Loucy (cell line): Measurements from ENCODE around the gene ASB11.

Experiments
- H2AFZ ChIP-seq: fragments of 200-600 bp; sonication (generic); 2 replicates; pipeline ENCODE4 v1.6.0; 2016; ENCODE audit warnings: antibody characterized with exemption, mild to moderate bottlenecking, low read length, moderate library complexity
- H3F3A ChIP-seq: fragments of 200-600 bp; 2 replicates; pipeline ENCODE4 v1.6.0; 2016; ENCODE audit warnings: antibody characterized with exemption, low read depth, mild to moderate bottlenecking
- H3K27me3 ChIP-seq: fragments of 200-600 bp; sonication (generic); 2 replicates; pipeline ENCODE4 v1.6.1; 2014; ENCODE audit warnings: low read length, mild to moderate bottlenecking; ENCODE audit not compliant: insufficient read depth, poor library complexity, severe bottlenecking
- H3K36me3 ChIP-seq: fragments of 200-600 bp; sonication (generic); 2 replicates; pipeline ENCODE4 v1.6.1; 2016; ENCODE audit warnings: low read length; ENCODE audit not compliant: insufficient read depth
- H3K4me1 ChIP-seq: fragments of 200-600 bp; sonication (generic); 2 replicates; pipeline ENCODE4 v1.5.1; 2014; ENCODE audit warnings: low read length, mild to moderate bottlenecking; ENCODE audit not compliant: insufficient read depth, poor library complexity, severe bottlenecking
- H3K4me2 ChIP-seq: fragments of 200-600 bp; sonication (generic); 2 replicates; pipeline ENCODE4 v1.6.0; 2014; ENCODE audit warnings: antibody characterized with exemption, low read length, low read depth, mild to moderate bottlenecking; ENCODE audit not compliant: poor library complexity, severe bottlenecking
- H3K4me3 ChIP-seq: fragments of 200-600 bp; sonication (generic); 2 replicates; pipeline ENCODE4 v1.5.1; 2014; ENCODE audit warnings: low read length, mild to moderate bottlenecking, mixed read lengths; ENCODE audit not compliant: poor library complexity, severe bottlenecking
- H3K79me2 ChIP-seq: fragments of 200-600 bp; sonication (generic); 2 replicates; pipeline ENCODE4 v1.6.1; 2014; ENCODE audit warnings: low read length; ENCODE audit not compliant: insufficient read depth
- H3K9ac ChIP-seq: fragments of 200-600 bp; sonication (generic); 2 replicates; pipeline ENCODE4 v1.6.0; 2014; ENCODE audit warnings: mild to moderate bottlenecking, low read depth, low read length, moderate library complexity; ENCODE audit not compliant: poor library complexity, severe bottlenecking
- H3K9me2 ChIP-seq: fragments of 200-600 bp; sonication (generic); replicated peaks from 2 replicates; pipeline ENCODE4 v1.6.1; 2016; ENCODE audit warnings: low read depth, low read length, mixed read lengths
- H3K9me3 ChIP-seq: fragments of 200-600 bp; sonication (generic); 2 replicates; pipeline ENCODE4 v1.6.1; 2014; ENCODE audit warnings: mild to moderate bottlenecking, antibody characterized with exemption, low read length, low read depth; ENCODE audit not compliant: insufficient read depth
- H4K20me1 ChIP-seq: fragments of 200-600 bp; sonication (generic); 2 replicates; pipeline ENCODE4 v1.6.0; 2014; ENCODE audit warnings: antibody characterized with exemption, low read length, mild to moderate bottlenecking; ENCODE audit not compliant: insufficient read depth, poor library complexity, severe bottlenecking
- CTCF ChIP-seq: fragments of 200-600 bp; sonication (generic); conservative IDR thresholded peaks from 2 replicates; pipeline ENCODE4 v1.5.1; 2014; ENCODE audit warnings: mild to moderate bottlenecking, antibody characterized with exemption, low read length
- EZH2phosphoT487 ChIP-seq: fragments of 200-600 bp; IDR thresholded peaks from 2 replicates; pipeline ENCODE4 v1.6.1; 2018; ENCODE audit warnings: antibody characterized with exemption, mild to moderate bottlenecking, moderate library complexity, borderline replicate concordance

Gene ASB11

GRCh38 chrX:15334561-15334960 lies 19.1 kb upstream of the ASB11 start:
- TF ChIP-seq CTCF = no peak
- TF ChIP-seq EZH2phosphoT487 = no peak
- H3K36me3 ChIP-seq = peaks cover 10% of the 10 kb centered on the region; the same call in 1 of the 2 replicates

GRCh38 chrX:15328821-15329220 lies 13.4 kb upstream of the ASB11 start:
- Histone ChIP-seq H3K9me2 (no peaks in the 10 kb centered on the region), H3F3A (no peaks in the 10 kb centered on the region), H3K4me1 (peaks cover 4% of the 10 kb centered on the region), H3K27me3 (no peaks in the 10 kb centered on the region), H3K36me3 (peaks cover 14% of the 10 kb centered on the region; the same call in 1 of the 2 replicates), H3K9ac (no peak overlapping the region), H2AFZ (no peak overlapping the region), H3K9me3 (no peaks in the 10 kb centered on the region), H3K4me2 (no peak overlapping the region), H4K20me1 (no peaks in the 10 kb centered on the region), H3K79me2 (peaks cover 16% of the 10 kb centered on the region), H3K4me3 (no peak overlapping the region)
- TF ChIP-seq EZH2phosphoT487 (no peak), CTCF (no peak)

More at GRCh38 chrX:15334561-15334960, 19.1 kb upstream of the ASB11 start:
- Histone ChIP-seq H4K20me1 (peaks cover 5% of the 10 kb centered on the region), H3K4me2 (peak overlapping the region; percentile 85), H3K27me3 (no peaks in the 10 kb centered on the region), H2AFZ (peak overlapping the region; percentile 75; the same call in 1 of the 2 replicates), H3K79me2 (peaks cover 31% of the 10 kb centered on the region), H3F3A (no peaks in the 10 kb centered on the region), H3K4me1 (peaks cover 9% of the 10 kb centered on the region), H3K9ac (peak overlapping the region; percentile 89), H3K4me3 (peak overlapping the region; percentile 92), H3K9me3 (no peaks in the 10 kb centered on the region), H3K9me2 (no peaks in the 10 kb centered on the region)

- Histone ChIP-seq H2AFZ (no peak overlapping the region), H3K4me2 (no peak overlapping the region), H3K4me1 (no peaks in the 10 kb centered on the region), H3K9me3 (no peaks in the 10 kb centered on the region), H3K9me2 (no peaks in the 10 kb centered on the region), H3K27me3 (no peaks in the 10 kb centered on the region), H3K36me3 (peaks cover 14% of the 10 kb centered on the region; the same call in 1 of the 2 replicates), H3K9ac (no peak overlapping the region), H3K4me3 (no peak overlapping the region), H3F3A (no peaks in the 10 kb centered on the region), H4K20me1 (no peaks in the 10 kb centered on the region), H3K79me2 (peaks cover 9% of the 10 kb centered on the region)
- TF ChIP-seq CTCF (no peak), EZH2phosphoT487 (no peak)
Measured at GRCh38 chrX:15328131-15328530, 12.7 kb upstream of the ASB11 start.
